Mesenchymal stem cell (in vitro differentiated cells and primary cell): ENCODE results near the gene UGT1A9.

Source experiments
- DNase-seq: peaks from one replicate; pipeline ENCODE4 v3.0.0-alpha.2; 2013
- H2AFZ ChIP-seq: one replicate; pipeline ENCODE4 v1.6.1; 2013; ENCODE audit warnings: low read depth, mild to moderate bottlenecking, control low read depth, inconsistent platforms, low read length, moderate library complexity
- H2AK5ac ChIP-seq: 2 replicates; pipeline ENCODE4 v1.6.1; 2013; ENCODE audit warnings: low read length, moderate library complexity, mild to moderate bottlenecking, inconsistent platforms; ENCODE audit not compliant: severe bottlenecking
- H2BK120ac ChIP-seq: one replicate; pipeline ENCODE4 v1.6.1; 2013; ENCODE audit warnings: low read depth, mild to moderate bottlenecking, inconsistent platforms, low read length, moderate library complexity
- H2BK12ac ChIP-seq, 2 experiments: one replicate each; pipeline ENCODE4 v1.6.1; 2013; ENCODE audit warnings: inconsistent platforms in 2 of 2, low read length in 2 of 2, mild to moderate bottlenecking in 2 of 2, moderate library complexity in 2 of 2, control low read depth in 1 of 2
- H2BK15ac ChIP-seq: one replicate; pipeline ENCODE4 v1.6.1; 2013; ENCODE audit warnings: mild to moderate bottlenecking, low read depth, inconsistent platforms; ENCODE audit not compliant: poor library complexity, severe bottlenecking
- H2BK5ac ChIP-seq: 2 replicates; pipeline ENCODE4 v1.6.1; 2013; ENCODE audit warnings: low read depth, mild to moderate bottlenecking, low read length, control low read depth, inconsistent platforms; ENCODE audit not compliant: poor library complexity, severe bottlenecking
- H3K14ac ChIP-seq, 2 experiments: one replicate each; pipeline ENCODE4 v1.6.1; 2013; ENCODE audit warnings: inconsistent platforms in 2 of 2, low read length in 2 of 2, control low read depth in 1 of 2, mild to moderate bottlenecking in 1 of 2, moderate library complexity in 1 of 2
- H3K18ac ChIP-seq, 2 experiments: one replicate each; pipeline ENCODE4 v1.6.1; 2013; ENCODE audit warnings: inconsistent platforms in 2 of 2, low read length in 2 of 2, control low read depth in 1 of 2, low read depth in 1 of 2, mild to moderate bottlenecking in 1 of 2
- H3K23ac ChIP-seq, 2 experiments: one replicate each; pipeline ENCODE4 v1.6.1; 2013; ENCODE audit warnings: inconsistent platforms in 2 of 2, low read length in 2 of 2, mild to moderate bottlenecking in 2 of 2, moderate library complexity in 2 of 2, control low read depth in 1 of 2
- H3K27ac ChIP-seq: 2 replicates; pipeline ENCODE4 v1.5.1; 2013; ENCODE audit warnings: mild to moderate bottlenecking, moderate library complexity, low read length, control low read depth, inconsistent platforms; ENCODE audit not compliant: poor library complexity, severe bottlenecking
- H3K27me3 ChIP-seq, 2 experiments: 2 replicates each; pipeline versions ENCODE4 v1.6.1 to v1.7.0; 2013; ENCODE audit warnings: low read length in 2 of 2, mild to moderate bottlenecking in 2 of 2, moderate library complexity in 2 of 2, control low read depth in 1 of 2, inconsistent platforms in 1 of 2; ENCODE audit not compliant: control insufficient read depth in 1 of 2, insufficient read depth in 1 of 2
- H3K36me3 ChIP-seq, 2 experiments: 2 replicates each; pipeline versions ENCODE4 v1.6.1 to v1.7.0; 2013; ENCODE audit warnings: low read length in 2 of 2, control low read depth in 1 of 2, inconsistent platforms in 1 of 2, low read depth in 1 of 2, mild to moderate bottlenecking in 1 of 2; ENCODE audit not compliant: insufficient read depth in 2 of 2, control insufficient read depth in 1 of 2
- H3K4ac ChIP-seq, 2 experiments: one replicate each; pipeline ENCODE4 v1.6.1; 2013; ENCODE audit warnings: inconsistent platforms in 2 of 2, low read length in 2 of 2, mild to moderate bottlenecking in 2 of 2, moderate library complexity in 2 of 2, control low read depth in 1 of 2, low read depth in 1 of 2
- H3K4me1 ChIP-seq: 2 replicates; pipeline ENCODE4 v1.6.1; 2013; ENCODE audit warnings: low read depth, low read length, control low read depth; ENCODE audit not compliant: control insufficient read depth, insufficient read depth
- H3K4me2 ChIP-seq: 2 replicates; pipeline ENCODE4 v1.6.1; 2013; ENCODE audit warnings: low read length, mild to moderate bottlenecking, inconsistent platforms; ENCODE audit not compliant: poor library complexity, severe bottlenecking
- H3K4me3 ChIP-seq, 2 experiments: 2 replicates each; pipeline versions ENCODE4 v1.5.1 to v1.7.0; 2013; ENCODE audit warnings: low read length in 2 of 2, mild to moderate bottlenecking in 2 of 2, control low read depth in 1 of 2, low read depth in 1 of 2; ENCODE audit not compliant: insufficient read depth in 1 of 2
- H3K79me1 ChIP-seq: replicated peaks from 2 replicates; pipeline ENCODE4 v1.6.1; 2013; ENCODE audit warnings: mild to moderate bottlenecking, control low read depth, low read length, inconsistent platforms; ENCODE audit not compliant: poor library complexity, severe bottlenecking
- H3K9ac ChIP-seq: 2 replicates; pipeline ENCODE4 v1.7.0; 2013; ENCODE audit warnings: mild to moderate bottlenecking, low read length, moderate library complexity
- H3K9me3 ChIP-seq: 2 replicates; pipeline ENCODE4 v1.7.0; 2013; ENCODE audit warnings: mild to moderate bottlenecking, low read length; ENCODE audit not compliant: control insufficient read depth
- H4K8ac ChIP-seq: one replicate; pipeline ENCODE4 v1.6.1; 2013; ENCODE audit warnings: inconsistent platforms, mild to moderate bottlenecking, low read length, moderate library complexity
- H4K91ac ChIP-seq: one replicate; pipeline ENCODE4 v1.6.1; 2013; ENCODE audit warnings: mild to moderate bottlenecking, low read length, inconsistent platforms
- WGBS: methylation state at CpG from one replicate; pipeline ENCODE4 v1.1.7; 2013; ENCODE audit warnings: mixed read lengths; 5-methylcytosine and 5-hydroxymethylcytosine counted together

The UGT1A9 gene

GRCh38 chr2:233713262-233713615 lies 41.5 kb downstream of the UGT1A9 start:
- no peak overlapping the region for H3K4ac ChIP-seq
- peaks cover 7% of the 10 kb centered on the region for H3K4me1 ChIP-seq
- no peak overlapping the region for H2BK15ac ChIP-seq
- no peak overlapping the region for H2AK5ac ChIP-seq
- no peak overlapping the region for H4K8ac ChIP-seq
- H3K18ac ChIP-seq = no peak overlapping the region
- no peak for DNase-seq
- no peaks in the 10 kb centered on the region for H3K36me3 ChIP-seq
- no peak overlapping the region for H3K9ac ChIP-seq
- H3K14ac ChIP-seq = no peak overlapping the region
- H4K91ac ChIP-seq = no peak overlapping the region
- no peak overlapping the region for H2AFZ ChIP-seq
- no peak overlapping the region for H3K4me3 ChIP-seq
- H3K79me1 ChIP-seq = no peaks in the 10 kb centered on the region
- H2BK12ac ChIP-seq = no peak overlapping the region
- H3K23ac ChIP-seq = no peak overlapping the region
- H3K9me3 ChIP-seq = no peaks in the 10 kb centered on the region
- H2BK120ac ChIP-seq = no peak overlapping the region
- no peak overlapping the region for H3K4me2 ChIP-seq
- H2BK5ac ChIP-seq = no peak overlapping the region
- H3K27ac ChIP-seq = no peak overlapping the region
- 89% methylated on average over 7 of the region's 7 CpGs for WGBS
- H3K27me3 ChIP-seq = peaks cover 13 to 36% of the 10 kb centered on the region in 2 experiments

DNA sequence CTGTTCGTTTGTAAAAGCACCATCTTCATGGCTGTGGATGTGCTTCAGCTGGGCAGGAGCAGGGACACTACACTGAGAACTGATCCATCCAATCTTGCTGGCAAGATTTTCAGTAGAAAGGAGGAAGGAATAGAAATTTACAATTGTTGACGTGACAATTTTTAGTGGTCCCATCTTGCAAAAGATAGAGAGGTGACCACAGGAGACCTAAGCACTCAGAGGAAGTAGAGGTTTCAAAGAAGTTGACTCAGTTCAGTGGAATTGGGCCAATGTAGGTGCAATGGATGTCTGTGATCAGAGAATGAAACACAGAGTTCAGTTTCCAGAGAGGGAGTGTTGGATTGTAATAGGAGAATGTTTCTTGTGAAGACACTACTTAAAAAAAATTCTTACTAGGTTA lies 42.4 kb downstream of the UGT1A9 start:
- WGBS = 71% methylated on average over 2 of the region's 2 CpGs
- H2BK120ac ChIP-seq = no peak overlapping the region
- H3K23ac ChIP-seq = no peak overlapping the region
- peaks cover 7% of the 10 kb centered on the region for H3K4me1 ChIP-seq
- H2BK5ac ChIP-seq = no peak overlapping the region
- no peak overlapping the region for H3K4me2 ChIP-seq
- peaks cover 18 to 38% of the 10 kb centered on the region in 2 experiments for H3K27me3 ChIP-seq
- H3K18ac ChIP-seq = no peak overlapping the region
- H3K79me1 ChIP-seq = no peaks in the 10 kb centered on the region
- H4K8ac ChIP-seq = no peak overlapping the region
- H2AK5ac ChIP-seq = no peak overlapping the region
- no peak overlapping the region for H4K91ac ChIP-seq
- H3K9me3 ChIP-seq = no peaks in the 10 kb centered on the region
- DNase-seq = no peak
- no peak overlapping the region for H3K14ac ChIP-seq
- H3K4me3 ChIP-seq = no peak overlapping the region
- no peak overlapping the region for H2AFZ ChIP-seq
- no peak overlapping the region for H3K27ac ChIP-seq
- H3K36me3 ChIP-seq = no peaks in the 10 kb centered on the region
- no peak overlapping the region for H3K4ac ChIP-seq
- H2BK12ac ChIP-seq = no peak overlapping the region
- H2BK15ac ChIP-seq = no peak overlapping the region
- no peak overlapping the region for H3K9ac ChIP-seq

- H2AK5ac ChIP-seq = no peak within 1 kb of the TSS
- DNase-seq = no peak
- H3K4me1 ChIP-seq = no peaks in the 10 kb centered on the region
- no peaks in the 10 kb centered on the region for H3K36me3 ChIP-seq
- H3K27me3 ChIP-seq = peaks cover 18 to 38% of the 10 kb centered on the region in 2 experiments
- H2BK120ac ChIP-seq = no peak within 1 kb of the TSS
- H3K4ac ChIP-seq = no peak within 1 kb of the TSS
- H3K9me3 ChIP-seq = no peaks in the 10 kb centered on the region
- H3K14ac ChIP-seq = peak within 1 kb of the TSS in 1 of 2 experiments; percentile 7
- H2BK12ac ChIP-seq = no peak within 1 kb of the TSS
- H2BK5ac ChIP-seq = peak within 1 kb of the TSS; percentile 8
- H2BK15ac ChIP-seq = no peak within 1 kb of the TSS
- WGBS = 89% methylated on average over 7 of the region's 7 CpGs
- no peak within 1 kb of the TSS for H4K8ac ChIP-seq
- no peak within 1 kb of the TSS for H3K4me2 ChIP-seq
- no peak within 1 kb of the TSS for H3K18ac ChIP-seq
- no peak within 1 kb of the TSS for H3K9ac ChIP-seq
- H2AFZ ChIP-seq = no peak within 1 kb of the TSS
- H3K79me1 ChIP-seq = no peaks in the 10 kb centered on the region
- no peak within 1 kb of the TSS for H3K4me3 ChIP-seq
- no peak within 1 kb of the TSS for H4K91ac ChIP-seq
- H3K23ac ChIP-seq = no peak within 1 kb of the TSS
- no peak within 1 kb of the TSS for H3K27ac ChIP-seq
Measured at GRCh38 chr2:233718552-233718951, 46.9 kb downstream of the UGT1A9 start, which contains the start of gene UGT1A4. TSS of gene UGT1A4 (plus strand) at chr2:233718736. CDS start at chr2:233718821, 85 bp downstream.

DNA sequence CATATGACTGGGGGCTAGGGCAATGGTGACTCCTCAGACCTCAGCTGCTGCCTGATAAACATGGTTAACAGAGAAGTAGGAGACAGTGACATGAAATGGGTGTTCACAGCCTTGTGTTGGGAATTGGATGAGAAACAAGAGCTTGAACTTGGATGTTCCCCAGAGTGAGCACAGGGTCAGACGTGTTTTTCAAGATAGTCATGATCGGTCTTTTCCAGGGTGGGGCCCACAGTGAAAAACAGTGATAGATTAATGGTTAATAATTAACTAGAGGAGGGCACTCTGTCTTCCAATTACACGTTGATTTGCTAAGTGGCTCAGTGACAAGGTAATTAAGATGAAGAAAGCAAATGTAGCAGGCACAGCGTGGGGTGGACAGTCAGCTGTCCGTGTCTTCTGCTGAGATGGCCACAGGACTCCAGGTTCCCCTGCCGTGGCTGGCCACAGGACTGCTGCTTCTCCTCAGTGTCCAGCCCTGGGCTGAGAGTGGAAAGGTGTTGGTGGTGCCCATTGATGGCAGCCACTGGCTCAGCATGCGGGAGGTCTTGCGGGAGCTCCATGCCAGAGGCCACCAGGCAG lies 57.1 kb downstream of the UGT1A9 start, which contains the start of gene UGT1A3:
Gene UGT1A3 (plus strand): TSS at position 320 of the 579 bp plus-strand sequence. CDS start 85 bp downstream, at position 405.
- H3K4ac ChIP-seq = no peak within 1 kb of the TSS
- no peaks in the 10 kb centered on the region for H3K79me1 ChIP-seq
- no peak within 1 kb of the TSS for H3K4me3 ChIP-seq
- H2BK15ac ChIP-seq = no peak within 1 kb of the TSS
- no peaks in the 10 kb centered on the region for H3K9me3 ChIP-seq
- H3K9ac ChIP-seq = no peak within 1 kb of the TSS
- H3K23ac ChIP-seq = no peak within 1 kb of the TSS
- no peak within 1 kb of the TSS for H2AFZ ChIP-seq
- H4K91ac ChIP-seq = no peak within 1 kb of the TSS
- 71% methylated on average over 8 of the region's 8 CpGs for WGBS
- DNase-seq = no peak
- no peak within 1 kb of the TSS for H3K4me2 ChIP-seq
- H3K36me3 ChIP-seq = no peaks in the 10 kb centered on the region
- H3K4me1 ChIP-seq = no peaks in the 10 kb centered on the region
- no peak within 1 kb of the TSS for H2BK120ac ChIP-seq
- H3K27me3 ChIP-seq = peaks cover 4 to 23% of the 10 kb centered on the region in 2 experiments
- no peak within 1 kb of the TSS for H2BK5ac ChIP-seq
- no peak within 1 kb of the TSS for H3K27ac ChIP-seq
- no peak within 1 kb of the TSS for H4K8ac ChIP-seq
- no peak within 1 kb of the TSS for H2AK5ac ChIP-seq
- H2BK12ac ChIP-seq = no peak within 1 kb of the TSS
- H3K18ac ChIP-seq = no peak within 1 kb of the TSS
- no peak within 1 kb of the TSS for H3K14ac ChIP-seq
